RWPE1 (cell line): ENCODE measurements around the gene KLF14.
"Not testable (repeated sequence)": the region's sequence is repeated elsewhere in the genome, so short reads cannot be mapped to it uniquely, and the experiment has no call there.

ENCODE experiments used
- CTCF ChIA-PET: fragments of 350-600 bp; sonication (Branson Sonifier 250); formaldehyde crosslinking; extraction: SDS; loops from one replicate; lab custom pipeline; 2021; lab: Yijun Ruan, JAX
- POLR2A ChIA-PET: fragments of 400-600 bp; formaldehyde crosslinking; extraction: SDS; loops from one replicate; lab custom pipeline; 2020; ENCODE audit warnings: antibody characterized with exemption; ENCODE audit not compliant: low non-redundant PET; lab: Yijun Ruan, JAX
- DNase-seq: peaks from one replicate; pipeline ENCODE4 v3.0.0; 2012; ENCODE audit warnings: low spot score
- H3K27ac ChIP-seq: fragments of 450-650 bp; 2 replicates; pipeline ENCODE4 v1.5.1; 2017
- TF ChIP-seq, protein P1 (sequence below): fragments of 450-650 bp; conservative IDR thresholded peaks from 2 replicates; pipeline ENCODE4 v1.5.1; 2017; ENCODE audit warnings: low read depth, mild to moderate bottlenecking

KLF14 gene

DNA sequence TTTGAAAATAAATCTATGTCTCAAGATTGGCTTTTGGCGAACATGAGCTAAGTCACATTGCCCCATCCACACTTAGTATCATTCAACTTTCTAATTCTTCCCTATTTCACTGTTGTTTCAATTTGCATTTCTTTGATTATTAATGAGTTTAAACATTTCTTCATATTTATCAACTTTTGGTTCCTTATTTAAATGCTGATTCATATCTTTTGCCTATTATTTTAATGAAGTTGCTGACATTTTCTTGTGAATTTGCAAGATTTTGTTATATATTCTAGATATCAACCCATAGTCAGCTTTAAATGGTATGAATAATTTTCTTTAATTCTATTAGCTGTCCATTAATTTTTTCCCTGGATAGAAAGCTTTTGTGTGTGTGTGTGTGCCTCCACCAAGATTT lies 33.2 kb downstream of the KLF14 start:
- TF ChIP-seq, protein P1, sequence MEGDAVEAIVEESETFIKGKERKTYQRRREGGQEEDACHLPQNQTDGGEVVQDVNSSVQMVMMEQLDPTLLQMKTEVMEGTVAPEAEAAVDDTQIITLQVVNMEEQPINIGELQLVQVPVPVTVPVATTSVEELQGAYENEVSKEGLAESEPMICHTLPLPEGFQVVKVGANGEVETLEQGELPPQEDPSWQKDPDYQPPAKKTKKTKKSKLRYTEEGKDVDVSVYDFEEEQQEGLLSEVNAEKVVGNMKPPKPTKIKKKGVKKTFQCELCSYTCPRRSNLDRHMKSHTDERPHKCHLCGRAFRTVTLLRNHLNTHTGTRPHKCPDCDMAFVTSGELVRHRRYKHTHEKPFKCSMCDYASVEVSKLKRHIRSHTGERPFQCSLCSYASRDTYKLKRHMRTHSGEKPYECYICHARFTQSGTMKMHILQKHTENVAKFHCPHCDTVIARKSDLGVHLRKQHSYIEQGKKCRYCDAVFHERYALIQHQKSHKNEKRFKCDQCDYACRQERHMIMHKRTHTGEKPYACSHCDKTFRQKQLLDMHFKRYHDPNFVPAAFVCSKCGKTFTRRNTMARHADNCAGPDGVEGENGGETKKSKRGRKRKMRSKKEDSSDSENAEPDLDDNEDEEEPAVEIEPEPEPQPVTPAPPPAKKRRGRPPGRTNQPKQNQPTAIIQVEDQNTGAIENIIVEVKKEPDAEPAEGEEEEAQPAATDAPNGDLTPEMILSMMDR: no peak
- no peak overlapping the region for H3K27ac ChIP-seq
- ChIA-PET CTCF (interaction anchor here (0.5 kb wide), 1 partner anchor 155 kb away, joined by 3 read pairs; no protein-coding TSS in a partner anchor), POLR2A (no interaction called here)
- no peak for DNase-seq

DNA sequence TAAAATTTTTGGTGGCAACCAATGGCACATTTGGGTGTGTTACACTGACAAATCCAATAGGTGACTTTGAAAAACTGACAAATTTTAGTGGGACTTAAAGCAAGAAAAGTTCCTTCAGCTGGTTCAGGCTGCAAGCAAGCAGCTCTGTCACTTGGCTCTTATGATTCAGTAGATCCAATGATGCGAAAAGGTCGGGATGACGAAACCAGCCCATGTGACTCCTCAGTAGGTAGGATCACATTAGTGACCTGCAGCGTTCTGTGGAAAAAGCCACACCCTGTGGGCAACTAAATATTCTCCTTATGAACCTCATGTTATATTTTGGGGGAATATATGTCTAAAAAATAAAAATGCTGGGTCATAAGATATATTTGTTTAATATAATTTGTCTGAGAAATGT lies 34.3 kb downstream of the KLF14 start:
- no peak overlapping the region for H3K27ac ChIP-seq
- CTCF ChIA-PET: interaction anchor here (0.6 kb wide), 1 partner anchor 456 kb away, joined by 4 read pairs; no protein-coding TSS in a partner anchor
- no peak for DNase-seq
- TF ChIP-seq, protein P1: no peak
- POLR2A ChIA-PET: no interaction called here

DNA sequence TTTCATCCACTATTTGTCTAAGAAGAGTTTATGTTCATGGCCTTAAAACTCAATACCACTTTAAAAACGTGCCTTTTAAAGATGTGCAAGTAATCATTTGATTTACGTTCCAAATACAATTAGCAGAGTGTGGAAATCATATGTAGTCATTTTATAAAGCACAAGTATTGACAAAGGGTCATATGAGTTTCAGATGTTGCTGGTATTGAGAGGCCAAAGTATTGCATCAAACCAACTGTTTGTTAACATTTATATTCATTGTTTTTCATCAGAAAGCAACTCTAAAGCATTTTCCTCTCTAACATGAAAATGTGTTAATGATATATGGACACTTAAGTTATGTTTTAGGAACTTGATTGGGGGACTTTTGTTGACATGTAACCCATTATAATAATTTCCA lies 36.2 kb downstream of the KLF14 start:
- CTCF ChIA-PET: no interaction called here
- POLR2A ChIA-PET: no interaction called here
- no peak for DNase-seq
- TF ChIP-seq, protein P1: no peak
- H3K27ac ChIP-seq: no peak overlapping the region

DNA sequence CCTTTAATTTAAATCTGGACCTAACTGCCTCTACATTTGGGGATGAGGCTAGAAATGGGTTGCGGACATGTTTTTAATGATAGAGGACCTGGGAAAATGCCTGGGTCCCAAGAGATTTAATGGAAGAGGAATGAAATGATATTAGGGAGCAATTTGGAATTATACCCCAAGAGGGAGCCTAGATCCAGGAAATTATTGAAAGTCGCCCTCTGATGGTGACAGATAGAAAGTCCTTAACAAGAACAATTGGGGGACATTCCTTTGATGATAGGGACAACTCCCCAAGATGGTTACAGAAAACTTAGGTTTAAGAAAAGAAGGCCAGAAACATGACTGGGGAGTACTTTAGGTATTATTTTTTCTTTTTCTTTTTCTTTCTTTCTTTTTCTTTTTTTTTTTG lies 38.2 kb downstream of the KLF14 start:
- ChIA-PET POLR2A (no interaction called here), CTCF (interaction anchor here (0.7 kb wide), 1 partner anchor 152 kb away, joined by 5 read pairs; no protein-coding TSS in a partner anchor)
- peak; percentile 36 for DNase-seq
- H3K27ac ChIP-seq: no peak overlapping the region
- TF ChIP-seq, protein P1: peak; percentile 71

DNA sequence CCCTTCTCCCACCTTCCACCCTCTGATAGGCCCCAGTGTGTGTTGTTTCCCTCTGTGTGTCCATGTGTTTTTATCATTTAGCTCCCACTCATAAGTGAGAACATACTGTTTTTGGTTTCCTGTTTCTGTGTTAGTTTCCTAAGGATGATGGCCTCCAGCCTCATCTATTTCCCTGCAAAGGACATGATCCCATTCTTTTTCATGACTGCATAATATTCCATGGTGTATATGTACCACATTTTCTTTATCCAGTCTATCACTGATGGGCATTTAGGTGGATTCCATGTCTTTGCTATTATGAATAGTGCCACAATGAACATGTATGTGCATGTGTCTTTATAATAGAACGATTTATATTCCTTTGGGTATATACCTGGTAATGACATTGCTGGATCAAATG lies 41.6 kb downstream of the KLF14 start:
- POLR2A ChIA-PET, CTCF ChIA-PET, DNase-seq, H3K27ac ChIP-seq: not testable (repeated sequence)

DNA sequence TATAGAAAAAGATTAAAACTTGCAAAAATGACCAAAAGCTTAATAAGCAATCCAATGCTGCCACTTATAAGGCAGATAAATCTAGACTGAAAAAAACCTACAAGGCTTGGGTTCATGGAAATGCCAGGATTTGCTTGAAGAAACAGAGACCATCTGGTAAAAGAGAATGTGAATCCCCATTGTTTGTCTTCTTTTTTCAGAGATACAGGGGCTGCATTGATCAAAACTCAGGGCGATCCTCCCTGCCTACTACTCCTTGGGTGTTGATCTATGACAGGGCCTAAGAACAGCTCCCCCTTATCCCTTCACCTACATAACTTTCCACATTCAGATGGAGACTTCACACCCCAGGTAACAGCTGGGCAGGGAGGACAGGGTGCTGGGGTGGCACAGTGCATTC lies 44.3 kb downstream of the KLF14 start:
- no peak for DNase-seq
- TF ChIP-seq, protein P1: no peak
- CTCF ChIA-PET: no interaction called here

DNA sequence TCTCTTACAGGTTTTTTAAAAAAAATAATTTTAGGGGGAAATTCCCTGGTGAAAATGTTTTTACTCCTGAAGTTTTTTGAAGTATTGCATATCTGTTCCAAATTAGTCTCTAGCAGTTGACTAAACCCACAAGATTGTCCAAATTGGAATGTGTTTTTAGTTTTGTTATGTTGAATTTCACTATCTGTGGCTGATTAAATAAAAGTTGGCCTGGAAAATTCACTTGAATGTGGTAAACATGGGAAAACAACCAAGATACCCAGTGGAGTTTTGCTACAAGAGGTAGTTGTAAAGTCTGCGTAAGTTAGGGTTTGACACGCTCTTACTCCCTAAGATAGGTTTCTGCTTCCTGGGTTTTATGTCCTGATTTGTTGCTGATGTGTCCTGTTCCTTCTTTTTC lies 51.0 kb downstream of the KLF14 start:
- TF ChIP-seq, protein P1: no peak
- CTCF ChIA-PET: no interaction called here
- no peak for DNase-seq
- POLR2A ChIA-PET: no interaction called here
- H3K27ac ChIP-seq: no peak overlapping the region

More for the DNA sequence above, 44.3 kb downstream of the KLF14 start:
- POLR2A ChIA-PET: no interaction called here
- no peak overlapping the region for H3K27ac ChIP-seq
